Measurements from ENCODE around the gene AMFR. TPM values are rescaled to one million over a fixed set of nuclear protein-coding genes. Genes with fewer than 3 reads are reported as not detected.

AMFR gene
- total and polyA plus RNA-seq, 7 experiments from 2014 or later, result 35.7 to 83.3 (median 55.1) TPM

DNA sequence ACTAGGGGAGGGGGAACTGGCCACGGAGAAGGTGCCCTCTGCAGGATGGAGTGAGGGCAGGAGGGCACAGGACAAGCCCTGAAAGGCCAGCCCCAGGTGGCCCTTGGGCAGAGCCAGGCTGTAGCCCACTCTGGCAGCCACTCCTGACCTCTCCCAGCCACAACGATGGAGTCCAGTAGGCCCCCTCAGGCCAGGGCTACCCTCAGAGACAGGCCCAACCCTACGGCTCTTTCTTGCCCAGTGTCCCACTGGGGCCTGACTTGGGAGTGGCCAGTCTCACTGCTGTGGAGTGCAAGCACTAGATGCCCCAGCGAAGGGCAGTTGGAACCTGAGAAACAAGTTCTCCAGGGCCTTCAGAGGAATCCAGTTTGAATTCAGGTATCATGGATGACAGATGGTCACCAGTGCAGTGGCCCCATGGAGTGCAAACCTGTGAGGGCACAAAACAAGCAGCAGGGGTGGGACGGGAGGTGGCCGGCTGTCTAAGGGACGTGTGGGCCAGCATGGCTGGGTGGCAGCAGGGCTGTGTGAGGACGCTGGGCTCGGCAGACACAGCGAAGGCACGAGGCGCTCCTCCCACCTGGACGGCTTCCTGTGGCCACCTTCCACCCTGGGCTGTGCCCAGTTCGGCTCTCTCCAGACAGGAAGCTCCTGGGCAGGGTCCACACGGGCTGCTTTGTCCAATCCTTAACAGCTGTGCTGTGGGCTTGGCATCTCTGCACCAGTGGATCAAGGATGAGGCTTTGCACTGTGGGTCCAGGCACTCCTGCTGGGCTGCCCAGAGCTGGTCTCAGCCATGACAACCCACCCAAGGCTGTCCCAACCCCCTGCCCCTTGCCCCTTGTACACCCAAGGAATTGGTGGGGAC, 72.1 kb downstream of the AMFR start:
- ChIA-PET CTCF (no interaction called here), POLR2A (no interaction called here)
- peaks cover 0 to under 1% (median 0%) of the 10 kb centered on the region in 5 donors for H3K36me3 Mint-ChIP-seq
- no peak overlapping the region for H3K27ac Mint-ChIP-seq
- H3K9me3 Mint-ChIP-seq, result no peaks in the 10 kb centered on the region
- H3K27ac ChIP-seq (ENCODE audit: low read depth, low read length), result no peak overlapping the region
- H3K4me3 Mint-ChIP-seq, result no peak overlapping the region
- H3K9me3 ChIP-seq (ENCODE audit: control insufficient read depth in 2 of 3, low read length in 3 of 3), result no peaks in the 10 kb centered on the region
- H3K27me3 Mint-ChIP-seq, result no peaks in the 10 kb centered on the region
- no peak overlapping the region for H3K4me3 ChIP-seq (ENCODE audit: low read length)
- H3K36me3 ChIP-seq (ENCODE audit: control insufficient read depth in 2 of 3, insufficient read depth in 3 of 3, low read length in 3 of 3), result no peaks in the 10 kb centered on the region
- peaks cover 0 to 11% of the 10 kb centered on the region in 2 donors for H3K4me1 ChIP-seq (ENCODE audit: control insufficient read depth in 2 of 2, insufficient read depth in 2 of 2, low read length in 2 of 2)
- intact Hi-C loops (cut with micrococcal nuclease), result no loop called here
- ATAC-seq (no peak), DNase-seq (no peak)
- H3K4me1 Mint-ChIP-seq, result peaks cover 1 to 27% (median 24%) of the 10 kb centered on the region in 7 donors
- no peaks in the 10 kb centered on the region for H3K27me3 ChIP-seq (ENCODE audit: control insufficient read depth in 2 of 2, insufficient read depth in 2 of 2, low read length in 2 of 2)

DNA sequence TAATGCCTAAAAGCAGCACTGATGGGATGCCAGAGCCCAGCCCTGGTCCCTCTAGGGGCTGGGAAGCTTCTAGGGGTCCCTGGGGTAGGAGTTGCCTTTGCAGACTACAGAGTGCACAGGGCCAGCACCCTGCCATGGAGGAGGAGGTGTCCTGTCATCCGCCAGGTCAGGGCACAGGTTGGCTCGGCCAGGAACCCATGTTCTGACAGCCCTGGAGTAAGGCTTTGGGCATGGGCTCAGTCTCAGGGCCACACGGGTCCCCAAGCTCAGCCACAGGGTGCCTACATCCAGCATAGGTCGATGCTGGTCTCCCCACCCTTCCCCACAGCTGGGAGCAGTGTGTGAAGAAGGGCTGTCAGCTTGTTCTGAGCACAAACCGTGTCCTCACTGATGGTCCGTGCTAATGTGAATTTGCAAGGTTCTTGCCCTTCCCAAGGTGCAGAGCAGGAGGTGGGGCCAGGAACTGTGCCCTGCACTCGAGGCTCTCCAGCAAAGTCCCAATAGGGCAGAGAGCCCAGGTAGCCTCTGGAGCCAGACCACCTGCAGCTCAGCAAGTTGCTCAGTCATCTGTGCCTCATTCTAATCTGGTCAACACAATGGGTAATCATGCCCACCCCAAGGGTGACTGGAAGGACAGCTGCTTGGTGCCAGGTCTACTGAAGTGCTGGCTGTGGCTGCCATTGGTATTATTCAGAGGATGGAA, 72.8 kb downstream of the AMFR start:
- intact Hi-C loops (cut with micrococcal nuclease), result no loop called here
- H3K4me1 Mint-ChIP-seq, result peaks cover 0 to 20% (median 17%) of the 10 kb centered on the region in 7 donors
- no peaks in the 10 kb centered on the region for H3K9me3 Mint-ChIP-seq
- Histone ChIP-seq H3K9me3 (ENCODE audit: control insufficient read depth in 2 of 3, low read length in 3 of 3) (no peaks in the 10 kb centered on the region), H3K4me3 (ENCODE audit: low read length) (no peak overlapping the region), H3K36me3 (ENCODE audit: control insufficient read depth in 2 of 3, insufficient read depth in 3 of 3, low read length in 3 of 3) (no peaks in the 10 kb centered on the region), H3K27ac (ENCODE audit: low read depth, low read length) (no peak overlapping the region), H3K4me1 (ENCODE audit: control insufficient read depth in 2 of 2, insufficient read depth in 2 of 2, low read length in 2 of 2) (peaks cover 0 to 11% of the 10 kb centered on the region in 2 donors), H3K27me3 (ENCODE audit: control insufficient read depth in 2 of 2, insufficient read depth in 2 of 2, low read length in 2 of 2) (no peaks in the 10 kb centered on the region)
- ChIA-PET CTCF (no interaction called here), POLR2A (no interaction called here)
- H3K4me3 Mint-ChIP-seq, result no peak overlapping the region
- H3K36me3 Mint-ChIP-seq, result no peaks in the 10 kb centered on the region
- no peak for DNase-seq
- ATAC-seq, result no peak
- no peaks in the 10 kb centered on the region for H3K27me3 Mint-ChIP-seq
- no peak overlapping the region for H3K27ac Mint-ChIP-seq

DNA sequence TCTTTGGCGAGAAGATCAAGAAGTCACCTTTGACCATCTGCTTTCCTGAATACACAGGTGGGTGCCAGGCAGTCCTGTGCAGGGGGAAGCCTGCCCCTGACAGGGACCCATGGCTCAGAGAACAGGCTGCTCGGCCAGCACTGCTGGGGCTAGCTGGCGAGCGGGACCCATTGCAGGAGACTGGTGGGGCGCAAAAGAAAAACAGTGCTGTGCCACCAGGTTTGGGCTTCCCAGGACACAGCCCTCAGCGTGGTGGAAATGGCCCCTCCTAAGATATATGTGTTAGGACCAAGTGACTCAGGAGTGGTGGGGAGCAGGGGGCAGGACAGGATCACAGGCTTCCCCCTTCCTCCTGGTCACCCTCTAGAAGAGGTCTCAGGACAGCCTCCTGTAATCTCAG, 73.9 kb downstream of the AMFR start:
- Histone ChIP-seq H3K4me3 (ENCODE audit: low read length) (no peak overlapping the region), H3K27me3 (ENCODE audit: control insufficient read depth in 2 of 2, insufficient read depth in 2 of 2, low read length in 2 of 2) (no peaks in the 10 kb centered on the region), H3K4me1 (ENCODE audit: control insufficient read depth in 2 of 2, insufficient read depth in 2 of 2, low read length in 2 of 2) (peaks cover 0 to 4% of the 10 kb centered on the region in 2 donors), H3K36me3 (ENCODE audit: control insufficient read depth in 2 of 3, insufficient read depth in 3 of 3, low read length in 3 of 3) (no peaks in the 10 kb centered on the region), H3K9me3 (ENCODE audit: control insufficient read depth in 2 of 3, low read length in 3 of 3) (no peaks in the 10 kb centered on the region), H3K27ac (ENCODE audit: low read depth, low read length) (no peak overlapping the region)
- no peaks in the 10 kb centered on the region for H3K27me3 Mint-ChIP-seq
- POLR2A ChIA-PET, result no interaction called here
- no peaks in the 10 kb centered on the region for H3K9me3 Mint-ChIP-seq
- DNase-seq, result no peak
- no peak overlapping the region for H3K4me3 Mint-ChIP-seq
- CTCF ChIA-PET, result no interaction called here
- H3K36me3 Mint-ChIP-seq, result no peaks in the 10 kb centered on the region
- H3K27ac Mint-ChIP-seq, result no peak overlapping the region
- no peak for ATAC-seq
- intact Hi-C loops (cut with micrococcal nuclease), result no loop called here
- H3K4me1 Mint-ChIP-seq, result peaks cover 0 to 10% (median 7%) of the 10 kb centered on the region in 7 donors

DNA sequence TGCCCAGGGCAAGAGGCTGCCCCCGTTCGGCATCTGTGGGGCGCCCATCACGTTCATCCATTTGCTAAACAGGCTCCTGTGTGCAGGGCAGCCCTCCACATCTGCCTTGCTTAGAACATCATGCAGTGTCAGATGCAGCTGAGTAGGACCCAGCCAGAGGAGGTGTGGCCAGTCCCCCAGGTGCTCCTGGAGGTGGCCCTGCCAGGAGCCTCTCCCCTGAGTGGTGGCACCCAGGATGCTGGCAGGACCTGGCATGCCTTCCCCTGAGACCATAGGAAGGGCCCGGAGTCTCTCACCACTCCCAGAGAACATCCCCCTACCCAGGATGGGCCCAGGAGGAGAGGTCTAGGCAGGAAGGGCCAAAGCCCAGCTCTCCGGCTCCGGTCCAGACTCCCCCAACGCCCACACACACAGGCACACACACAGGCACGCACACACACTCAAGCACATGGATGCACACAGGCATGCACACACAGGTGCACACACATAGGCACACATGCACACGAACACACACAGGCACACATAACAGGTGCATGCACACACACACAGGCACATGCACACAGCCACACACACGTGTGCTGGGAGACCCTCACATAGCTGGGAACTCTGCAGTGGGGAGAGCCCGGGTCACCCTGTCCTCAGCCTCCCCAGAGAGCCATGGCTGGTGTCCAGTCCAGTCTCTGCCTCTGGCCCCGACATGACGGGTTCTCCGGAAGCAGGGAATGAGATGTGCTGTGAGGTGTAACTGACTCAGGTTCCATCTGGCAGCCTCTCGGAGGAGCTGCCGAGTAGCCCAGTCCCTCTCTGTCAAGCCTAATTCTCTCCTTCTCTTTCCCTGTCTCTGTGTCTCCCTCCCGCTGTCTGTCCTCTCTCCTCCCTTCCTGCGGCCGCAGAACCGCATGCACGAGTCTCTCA, 74.6 kb downstream of the AMFR start:
- Histone ChIP-seq H3K9me3 (ENCODE audit: control insufficient read depth in 2 of 3, low read length in 3 of 3) (no peaks in the 10 kb centered on the region), H3K4me1 (ENCODE audit: control insufficient read depth in 2 of 2, insufficient read depth in 2 of 2, low read length in 2 of 2) (no peaks in the 10 kb centered on the region), H3K36me3 (ENCODE audit: control insufficient read depth in 2 of 3, insufficient read depth in 3 of 3, low read length in 3 of 3) (no peaks in the 10 kb centered on the region), H3K4me3 (ENCODE audit: low read length) (no peak overlapping the region), H3K27ac (ENCODE audit: low read depth, low read length) (no peak overlapping the region), H3K27me3 (ENCODE audit: control insufficient read depth in 2 of 2, insufficient read depth in 2 of 2, low read length in 2 of 2) (no peaks in the 10 kb centered on the region)
- intact Hi-C loops (cut with micrococcal nuclease), result no loop called here
- H3K4me3 Mint-ChIP-seq, result no peak overlapping the region
- H3K36me3 Mint-ChIP-seq, result no peaks in the 10 kb centered on the region
- H3K4me1 Mint-ChIP-seq, result peaks cover 0 to 5% (median 0%) of the 10 kb centered on the region in 7 donors
- no peaks in the 10 kb centered on the region for H3K9me3 Mint-ChIP-seq
- DNase-seq, result no peak
- ChIA-PET CTCF (no interaction called here), POLR2A (no interaction called here)
- no peak for ATAC-seq
- no peak overlapping the region for H3K27ac Mint-ChIP-seq
- no peaks in the 10 kb centered on the region for H3K27me3 Mint-ChIP-seq

DNA sequence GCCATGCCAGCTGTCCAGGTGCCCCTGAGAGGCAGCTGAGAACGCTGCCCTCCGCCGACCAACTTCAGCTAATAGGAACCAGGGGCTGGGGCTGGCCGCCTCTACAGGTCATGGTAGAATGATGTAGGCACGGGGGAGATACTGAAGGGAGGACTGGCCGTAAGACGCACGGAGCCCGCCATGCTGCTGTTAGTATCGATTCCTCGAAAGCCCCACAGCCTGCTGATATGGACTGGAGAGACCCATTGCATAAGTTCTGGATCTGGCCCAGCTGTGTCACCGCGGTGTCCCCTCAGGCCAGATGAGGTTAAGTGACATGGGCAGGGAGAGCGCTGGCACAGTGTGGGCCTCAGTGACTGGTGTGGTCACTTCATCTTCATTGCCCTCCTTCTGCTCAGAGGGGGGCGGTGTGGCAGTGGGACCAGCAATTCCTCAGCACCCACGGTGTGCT, 75.6 kb downstream of the AMFR start:
- CTCF ChIA-PET, result no interaction called here
- H3K4me3 Mint-ChIP-seq, result no peak overlapping the region
- no peaks in the 10 kb centered on the region for H3K36me3 Mint-ChIP-seq
- Histone ChIP-seq H3K4me3 (ENCODE audit: low read length) (no peak overlapping the region), H3K9me3 (ENCODE audit: control insufficient read depth in 2 of 3, low read length in 3 of 3) (no peaks in the 10 kb centered on the region), H3K27me3 (ENCODE audit: control insufficient read depth in 2 of 2, insufficient read depth in 2 of 2, low read length in 2 of 2) (no peaks in the 10 kb centered on the region), H3K27ac (ENCODE audit: low read depth, low read length) (no peak overlapping the region), H3K36me3 (ENCODE audit: control insufficient read depth in 2 of 3, insufficient read depth in 3 of 3, low read length in 3 of 3) (no peaks in the 10 kb centered on the region), H3K4me1 (ENCODE audit: control insufficient read depth in 2 of 2, insufficient read depth in 2 of 2, low read length in 2 of 2) (no peaks in the 10 kb centered on the region)
- H3K27ac Mint-ChIP-seq, result no peak overlapping the region
- H3K9me3 Mint-ChIP-seq, result no peaks in the 10 kb centered on the region
- peaks cover 0 to 2% (median 0%) of the 10 kb centered on the region in 7 donors for H3K4me1 Mint-ChIP-seq
- H3K27me3 Mint-ChIP-seq, result no peaks in the 10 kb centered on the region
- DNase-seq (no peak), ATAC-seq (no peak)
- POLR2A ChIA-PET, result no interaction called here
- intact Hi-C loops (cut with micrococcal nuclease), result no loop called here

DNA sequence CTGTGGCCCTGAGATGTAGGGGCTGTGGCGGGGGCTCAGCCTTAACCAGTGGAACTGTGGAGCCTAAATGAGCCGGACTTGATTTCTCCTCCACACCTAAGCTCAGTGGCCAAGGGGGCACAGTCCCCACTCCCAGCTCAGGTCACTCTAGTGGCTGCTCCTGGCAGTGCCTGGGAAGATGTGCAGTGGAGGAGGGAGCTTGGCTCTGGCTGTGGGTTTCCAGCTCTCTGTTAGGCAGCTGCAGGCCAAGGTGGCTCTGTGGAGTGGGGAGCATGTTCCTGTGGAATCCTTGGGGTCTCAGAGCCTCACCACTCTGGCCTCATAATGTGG, 76.3 kb downstream of the AMFR start:
- H3K27me3 ChIP-seq (ENCODE audit: control insufficient read depth in 2 of 2, insufficient read depth in 2 of 2, low read length in 2 of 2), result no peaks in the 10 kb centered on the region
- no peaks in the 10 kb centered on the region for H3K36me3 Mint-ChIP-seq
- no peak overlapping the region for H3K4me3 ChIP-seq (ENCODE audit: low read length)
- DNase-seq, result no peak
- H3K27me3 Mint-ChIP-seq, result no peaks in the 10 kb centered on the region
- H3K36me3 ChIP-seq (ENCODE audit: control insufficient read depth in 2 of 3, insufficient read depth in 3 of 3, low read length in 3 of 3), result no peaks in the 10 kb centered on the region
- POLR2A ChIA-PET, result no interaction called here
- no peak for ATAC-seq
- no peak overlapping the region for H3K27ac Mint-ChIP-seq
- intact Hi-C loops (cut with micrococcal nuclease), result no loop called here
- H3K4me1 Mint-ChIP-seq, result no peaks in the 10 kb centered on the region
- H3K27ac ChIP-seq (ENCODE audit: low read depth, low read length), result no peak overlapping the region
- H3K9me3 ChIP-seq (ENCODE audit: control insufficient read depth in 2 of 3, low read length in 3 of 3), result no peaks in the 10 kb centered on the region
- no peaks in the 10 kb centered on the region for H3K9me3 Mint-ChIP-seq
- no peaks in the 10 kb centered on the region for H3K4me1 ChIP-seq (ENCODE audit: control insufficient read depth in 2 of 2, insufficient read depth in 2 of 2, low read length in 2 of 2)
- CTCF ChIA-PET, result interaction anchor here (0.5 kb wide), 1 partner anchor 20 kb away, joined by 4 read pairs; no protein-coding TSS in a partner anchor
- no peak overlapping the region for H3K4me3 Mint-ChIP-seq
